ENCODE data around the gene KIF24.

DNA sequence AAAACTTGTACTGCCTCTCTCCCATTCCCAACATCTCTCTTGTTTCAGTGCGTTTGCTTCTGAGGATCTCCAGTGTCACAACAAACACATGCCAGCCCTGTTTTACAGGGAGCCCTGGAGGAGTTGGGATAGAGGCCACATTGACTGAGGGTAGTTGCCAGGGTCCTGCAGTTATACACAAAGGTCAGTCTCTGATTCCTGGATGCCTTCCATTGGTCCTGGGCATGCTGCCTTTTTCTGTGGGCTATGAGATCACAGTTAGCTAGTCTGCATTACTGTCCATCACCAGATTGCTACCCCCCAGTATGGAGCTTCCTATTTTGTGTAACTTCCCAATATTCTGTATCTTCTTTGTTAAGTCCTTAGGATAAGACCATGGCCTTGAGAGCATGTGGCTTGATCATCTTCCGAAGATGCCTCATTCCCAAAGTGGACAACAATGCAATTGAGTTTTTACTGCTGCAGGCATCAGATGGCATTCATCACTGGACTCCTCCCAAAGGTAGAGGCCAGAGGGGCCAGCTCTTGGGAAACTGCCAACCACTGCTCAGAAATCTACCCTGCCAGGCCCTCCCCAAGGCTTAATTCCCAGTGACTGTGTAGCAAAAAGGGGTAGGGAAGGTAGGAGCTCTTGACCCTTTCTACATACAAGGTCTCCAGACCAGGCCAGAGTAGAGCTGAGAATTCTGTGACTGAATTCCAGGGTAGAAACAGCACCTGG lies 9.8 kb upstream of the KIF24 start:
- TF ChIP-seq POLR2A (IDR thresholded peaks at IDR 0.05), result no peak
- TF ChIP-seq, protein P1, sequence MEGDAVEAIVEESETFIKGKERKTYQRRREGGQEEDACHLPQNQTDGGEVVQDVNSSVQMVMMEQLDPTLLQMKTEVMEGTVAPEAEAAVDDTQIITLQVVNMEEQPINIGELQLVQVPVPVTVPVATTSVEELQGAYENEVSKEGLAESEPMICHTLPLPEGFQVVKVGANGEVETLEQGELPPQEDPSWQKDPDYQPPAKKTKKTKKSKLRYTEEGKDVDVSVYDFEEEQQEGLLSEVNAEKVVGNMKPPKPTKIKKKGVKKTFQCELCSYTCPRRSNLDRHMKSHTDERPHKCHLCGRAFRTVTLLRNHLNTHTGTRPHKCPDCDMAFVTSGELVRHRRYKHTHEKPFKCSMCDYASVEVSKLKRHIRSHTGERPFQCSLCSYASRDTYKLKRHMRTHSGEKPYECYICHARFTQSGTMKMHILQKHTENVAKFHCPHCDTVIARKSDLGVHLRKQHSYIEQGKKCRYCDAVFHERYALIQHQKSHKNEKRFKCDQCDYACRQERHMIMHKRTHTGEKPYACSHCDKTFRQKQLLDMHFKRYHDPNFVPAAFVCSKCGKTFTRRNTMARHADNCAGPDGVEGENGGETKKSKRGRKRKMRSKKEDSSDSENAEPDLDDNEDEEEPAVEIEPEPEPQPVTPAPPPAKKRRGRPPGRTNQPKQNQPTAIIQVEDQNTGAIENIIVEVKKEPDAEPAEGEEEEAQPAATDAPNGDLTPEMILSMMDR (IDR thresholded peaks at IDR 0.05 in 8 of 11, conservative IDR thresholded peaks at IDR 0.05 in 3 of 11), result no peak
- no peak for TF ChIP-seq POLR2AphosphoS5 (IDR thresholded peaks at IDR 0.05)
